Retinal pigment epithelial cell (primary cell): ENCODE measurements around the gene DNAJB9.
"Not testable (repeated sequence)": the region's sequence is repeated elsewhere in the genome, so short reads cannot be mapped to it uniquely, and the experiment has no call there.

ENCODE experiments used
- DNase-seq: peaks from one replicate; pipeline ENCODE4 v3.0.0-alpha.2; 2010; ENCODE audit warnings: low read depth
- H3K4me3 ChIP-seq: 2 replicates; pipeline ENCODE4 v1.5.1; 2011; ENCODE audit warnings: mild to moderate bottlenecking, low read length, control low read depth, moderate library complexity
- TF ChIP-seq, protein P1 (sequence below): conservative IDR thresholded peaks from 2 replicates; pipeline ENCODE4 v1.5.1; 2011; ENCODE audit warnings: low read depth, low read length, control low read depth, inconsistent platforms

DNAJB9 gene

DNA sequence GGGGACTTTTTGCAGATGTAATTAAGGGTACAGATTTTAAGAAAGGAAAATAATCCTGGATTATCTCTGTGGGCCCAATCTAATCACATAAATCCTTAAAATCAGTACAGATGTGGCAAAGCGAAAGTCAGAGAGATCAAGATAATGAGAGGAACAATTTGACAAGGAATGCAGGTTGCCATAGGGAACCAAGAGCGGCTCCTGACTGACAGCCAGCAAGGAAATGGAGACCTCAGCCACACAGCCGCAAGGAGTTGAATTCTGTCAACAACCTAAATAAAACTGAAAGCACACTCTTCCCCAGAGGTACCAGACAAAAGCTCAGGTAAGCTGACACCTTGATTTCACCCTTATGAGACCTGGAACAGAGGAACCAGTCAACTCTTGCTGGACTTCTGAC is 40.3 kb upstream of the DNAJB9 start:
- TF ChIP-seq, protein P1, sequence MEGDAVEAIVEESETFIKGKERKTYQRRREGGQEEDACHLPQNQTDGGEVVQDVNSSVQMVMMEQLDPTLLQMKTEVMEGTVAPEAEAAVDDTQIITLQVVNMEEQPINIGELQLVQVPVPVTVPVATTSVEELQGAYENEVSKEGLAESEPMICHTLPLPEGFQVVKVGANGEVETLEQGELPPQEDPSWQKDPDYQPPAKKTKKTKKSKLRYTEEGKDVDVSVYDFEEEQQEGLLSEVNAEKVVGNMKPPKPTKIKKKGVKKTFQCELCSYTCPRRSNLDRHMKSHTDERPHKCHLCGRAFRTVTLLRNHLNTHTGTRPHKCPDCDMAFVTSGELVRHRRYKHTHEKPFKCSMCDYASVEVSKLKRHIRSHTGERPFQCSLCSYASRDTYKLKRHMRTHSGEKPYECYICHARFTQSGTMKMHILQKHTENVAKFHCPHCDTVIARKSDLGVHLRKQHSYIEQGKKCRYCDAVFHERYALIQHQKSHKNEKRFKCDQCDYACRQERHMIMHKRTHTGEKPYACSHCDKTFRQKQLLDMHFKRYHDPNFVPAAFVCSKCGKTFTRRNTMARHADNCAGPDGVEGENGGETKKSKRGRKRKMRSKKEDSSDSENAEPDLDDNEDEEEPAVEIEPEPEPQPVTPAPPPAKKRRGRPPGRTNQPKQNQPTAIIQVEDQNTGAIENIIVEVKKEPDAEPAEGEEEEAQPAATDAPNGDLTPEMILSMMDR: no peak
- peak overlapping the region; percentile 16 for H3K4me3 ChIP-seq

DNA sequence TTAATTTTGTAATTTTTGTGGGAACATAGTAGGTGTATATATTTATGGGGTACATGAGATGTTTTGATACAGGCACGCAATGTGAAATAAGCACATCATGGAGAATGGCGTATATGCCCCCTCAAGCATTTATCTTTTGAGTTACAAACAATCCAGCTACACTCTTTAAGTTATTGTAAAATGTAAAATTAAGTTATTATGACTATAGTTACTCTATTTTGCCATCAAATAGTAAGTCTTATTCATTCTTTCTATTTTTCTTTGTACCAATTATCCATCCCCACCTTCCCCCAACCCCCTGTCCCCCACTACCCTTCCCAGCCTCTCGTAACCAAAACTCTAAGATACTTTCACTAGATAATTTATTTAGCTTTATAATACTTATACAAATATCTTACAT is 36.0 kb upstream of the DNAJB9 start:
- TF ChIP-seq, protein P1: no peak
- H3K4me3 ChIP-seq: no peak overlapping the region
- DNase-seq: no peak

More for the DNA sequence above, 40.3 kb upstream of the DNAJB9 start:
- DNase-seq: peak; percentile 35

DNA sequence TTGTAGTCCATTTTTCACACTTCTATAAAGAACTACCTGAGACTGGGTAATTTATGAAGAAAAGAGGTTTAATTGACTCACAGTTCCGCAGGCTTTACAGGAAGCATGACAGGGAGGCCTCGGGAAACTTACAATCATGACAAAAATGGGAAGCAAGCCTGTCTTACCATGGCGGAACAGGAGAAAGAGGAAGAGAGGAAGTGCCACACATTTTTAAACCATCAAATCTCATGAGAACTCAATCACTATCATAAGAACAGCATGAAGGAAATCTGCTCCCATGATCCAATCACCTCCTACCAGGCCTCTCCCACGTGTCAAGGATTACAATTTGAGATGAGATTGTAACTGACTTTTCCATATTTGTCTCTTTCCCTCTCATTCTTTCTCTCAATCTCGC is 34.4 kb upstream of the DNAJB9 start:
- H3K4me3 ChIP-seq: no peak overlapping the region
- TF ChIP-seq, protein P1: no peak
- DNase-seq: no peak

DNA sequence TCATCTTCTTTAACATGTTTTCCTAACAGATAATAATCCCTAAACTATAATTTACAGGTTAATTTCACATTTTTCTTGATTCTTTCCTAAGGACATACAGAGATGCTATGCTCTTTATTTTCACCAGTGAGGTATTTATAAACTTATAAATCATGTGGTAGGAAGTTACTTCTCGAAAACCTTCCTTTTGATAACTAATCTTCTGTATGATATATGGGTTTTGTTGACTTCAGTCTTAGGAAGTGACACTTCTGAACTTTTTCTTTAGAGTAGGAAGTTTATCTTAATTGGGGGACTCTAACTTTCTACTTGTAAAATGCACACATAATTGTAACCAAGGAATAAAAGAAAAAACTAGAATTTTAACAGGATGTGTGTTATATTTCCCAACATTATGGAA is 33.9 kb upstream of the DNAJB9 start:
- TF ChIP-seq, protein P1: no peak
- no peak overlapping the region for H3K4me3 ChIP-seq
- no peak for DNase-seq

DNA sequence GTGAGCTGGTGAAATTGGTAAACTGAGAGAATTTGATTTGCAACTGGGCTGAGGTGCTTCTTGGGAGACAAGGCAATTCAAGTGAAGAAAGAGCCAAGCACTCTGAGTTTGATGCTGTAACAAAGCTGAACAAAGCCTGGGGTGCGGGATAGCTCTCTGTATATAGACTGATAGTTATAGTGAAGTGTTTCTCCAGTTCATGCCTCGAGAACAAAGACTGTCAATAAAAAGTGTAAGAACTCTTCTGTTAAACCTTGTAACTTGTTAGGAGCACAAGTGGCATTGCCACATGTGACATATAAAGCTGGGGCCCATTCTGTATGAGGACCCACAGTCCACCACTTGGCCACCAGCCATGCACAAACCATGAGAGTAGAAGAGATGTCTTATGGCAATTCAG is 32.4 kb upstream of the DNAJB9 start:
- TF ChIP-seq, protein P1: no peak
- no peak overlapping the region for H3K4me3 ChIP-seq
- DNase-seq: no peak

DNA sequence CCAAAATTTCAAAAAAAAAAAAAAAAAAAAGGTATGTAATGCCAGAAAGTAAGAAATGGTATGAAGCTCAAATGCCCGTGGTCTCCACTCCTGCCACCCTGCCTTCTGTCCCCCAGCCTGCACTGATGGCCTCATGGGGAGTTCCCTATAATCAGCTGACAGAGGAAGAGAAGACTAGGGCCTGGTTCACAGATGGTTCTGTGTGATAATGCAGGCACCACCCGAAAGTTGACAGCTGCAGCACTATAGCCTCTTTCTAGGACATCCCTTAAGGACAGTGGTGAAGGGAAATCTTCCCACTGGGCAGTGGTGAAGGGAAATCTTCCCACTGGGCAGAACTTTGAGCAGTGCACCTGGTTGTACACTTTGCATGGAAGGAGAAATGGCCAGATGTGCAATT is 31.4 kb upstream of the DNAJB9 start:
- DNase-seq, H3K4me3 ChIP-seq: not testable (repeated sequence)

DNA sequence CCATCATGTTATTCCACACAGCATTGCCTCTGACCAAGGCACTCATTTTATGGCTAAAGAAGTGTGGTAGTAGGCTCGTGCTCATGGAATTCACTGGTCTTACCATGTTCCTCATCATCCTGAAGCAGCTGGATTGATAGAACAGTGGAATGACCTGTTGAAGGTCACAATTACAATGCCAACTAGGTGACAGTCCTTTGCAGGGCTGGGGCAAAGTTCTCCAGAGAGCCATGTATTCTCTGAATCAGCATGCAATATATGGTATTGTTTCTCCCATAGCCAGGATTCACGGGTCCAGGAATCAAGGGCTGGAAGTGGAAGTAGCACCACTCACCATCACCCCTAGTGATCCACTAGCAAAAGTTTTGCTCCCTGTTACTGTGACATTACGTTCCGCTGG is 31.0 kb upstream of the DNAJB9 start:
- DNase-seq: not testable (repeated sequence)

DNA sequence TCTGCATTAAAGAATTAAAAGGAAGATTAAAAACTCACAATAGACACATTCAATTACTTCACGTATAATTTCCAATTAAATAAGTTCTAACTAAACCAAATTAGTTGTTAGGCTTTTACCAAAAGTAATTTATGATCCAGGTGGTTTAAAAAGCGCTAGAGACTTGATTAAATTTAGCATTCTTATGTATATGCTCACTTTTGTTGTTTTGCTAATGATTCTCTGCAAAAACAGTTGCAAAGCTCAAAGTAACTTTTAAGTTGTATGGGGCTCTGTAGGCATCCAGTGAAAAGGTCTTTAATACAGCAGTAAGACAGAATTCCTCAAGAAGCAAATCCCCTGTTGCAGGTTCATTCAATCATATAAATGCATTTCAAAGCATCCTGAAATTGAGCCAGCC is 28.2 kb upstream of the DNAJB9 start:
- no peak for DNase-seq
- TF ChIP-seq, protein P1: no peak
- H3K4me3 ChIP-seq: no peak overlapping the region

More for the DNA sequence above, 31.0 kb upstream of the DNAJB9 start:
- H3K4me3 ChIP-seq: not testable (repeated sequence)

DNA sequence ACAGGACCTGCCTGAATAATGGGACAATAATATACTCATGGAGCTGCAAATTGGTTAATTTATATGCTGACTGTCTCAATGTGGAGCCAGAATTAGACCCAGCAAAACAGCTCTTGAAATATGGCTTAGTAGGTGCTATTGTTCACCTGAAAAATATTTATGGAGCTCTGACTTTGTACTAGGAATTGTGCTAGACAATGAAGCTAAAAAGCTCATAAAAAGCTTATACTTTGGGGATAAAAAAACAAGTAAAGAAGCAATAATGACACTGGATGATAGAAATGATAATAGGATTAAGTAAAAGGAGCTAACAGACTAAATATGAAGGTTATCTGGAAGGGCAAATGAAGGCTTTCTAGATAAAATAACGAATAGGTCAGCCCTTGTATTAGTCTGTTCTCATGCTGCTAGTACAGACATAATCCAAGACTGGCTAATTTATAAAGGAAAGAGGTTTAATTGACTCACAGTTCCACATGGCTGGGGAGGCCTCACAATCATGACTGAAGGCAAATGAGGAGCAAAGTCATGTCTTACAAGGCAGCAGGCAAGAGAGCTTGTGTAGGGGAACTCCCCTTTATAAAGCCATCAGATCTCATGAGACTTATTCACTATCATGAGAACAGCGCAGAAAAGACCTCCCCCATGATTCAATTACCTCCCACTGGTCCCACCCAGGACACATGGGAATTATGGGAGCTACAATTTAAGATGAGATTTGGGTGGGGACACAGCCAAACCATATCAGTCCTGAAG is 21.4 kb upstream of the DNAJB9 start:
- not testable (repeated sequence) for H3K4me3 ChIP-seq, DNase-seq

DNA sequence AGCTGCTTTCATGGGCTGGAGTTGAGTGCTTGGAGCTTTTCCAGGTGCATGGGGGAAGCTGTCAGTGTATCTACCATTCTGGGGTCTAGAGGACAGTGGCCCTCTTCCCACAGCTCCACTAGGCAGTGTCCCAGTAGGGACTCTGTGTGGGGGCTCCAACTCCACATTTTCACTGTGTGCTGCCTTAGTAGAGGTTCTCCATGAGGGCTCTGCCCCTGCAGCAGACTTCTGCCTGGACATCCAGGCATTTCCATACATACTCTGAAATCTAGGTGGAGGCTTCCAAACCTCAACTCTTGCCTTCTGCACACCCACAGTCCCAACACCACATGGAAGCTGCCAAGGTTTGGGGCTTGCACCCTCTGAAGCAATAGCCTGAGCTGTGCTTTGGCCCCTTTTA is 13.0 kb upstream of the DNAJB9 start:
- H3K4me3 ChIP-seq, DNase-seq: not testable (repeated sequence)
